Measurements from ENCODE around the gene CCSER1. TPM values are rescaled to one million over a fixed set of nuclear protein-coding genes. Genes with fewer than 3 reads are reported as not detected.

CCSER1 gene
- total and polyA plus RNA-seq, 4 donors, result 0.18 to 2.3 (median 1.2) TPM

DNA sequence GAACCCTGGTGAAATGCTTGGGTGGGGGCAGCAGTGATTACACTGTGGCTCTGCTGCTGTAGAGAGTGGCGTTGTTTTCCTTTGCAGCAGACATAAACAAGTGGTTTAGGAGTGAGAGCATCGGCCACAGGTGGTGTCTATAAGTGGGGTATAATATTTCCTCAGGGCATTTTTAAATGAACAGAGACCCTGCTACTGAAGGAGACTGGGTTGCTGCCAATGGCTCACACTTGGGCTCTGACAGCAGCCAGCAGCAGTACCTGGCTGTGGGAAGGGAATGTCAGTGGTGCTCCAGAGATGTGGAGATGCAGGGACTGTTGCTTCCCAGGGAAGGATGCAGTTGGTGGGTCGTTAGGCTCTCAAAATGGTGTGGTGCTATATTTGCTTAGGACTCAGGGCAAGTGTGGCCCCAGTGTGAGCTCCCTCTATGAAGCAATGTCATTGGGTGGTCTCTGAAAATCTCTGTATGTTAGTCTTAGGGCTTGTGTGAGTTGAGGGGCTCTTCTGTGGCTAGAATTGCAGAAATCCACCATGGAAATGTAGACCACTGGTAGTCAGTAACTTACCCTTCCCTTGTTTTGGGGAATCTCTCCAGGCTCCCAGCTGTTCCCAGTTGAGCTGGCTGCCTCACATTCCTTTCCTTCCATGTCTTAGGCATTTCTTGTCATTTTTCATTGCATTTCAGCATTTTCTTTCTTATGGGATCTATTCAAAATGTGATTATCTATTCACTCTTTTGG lies 1153.5 kb downstream of the CCSER1 start (continued):
- TF ChIP-seq, protein P1, sequence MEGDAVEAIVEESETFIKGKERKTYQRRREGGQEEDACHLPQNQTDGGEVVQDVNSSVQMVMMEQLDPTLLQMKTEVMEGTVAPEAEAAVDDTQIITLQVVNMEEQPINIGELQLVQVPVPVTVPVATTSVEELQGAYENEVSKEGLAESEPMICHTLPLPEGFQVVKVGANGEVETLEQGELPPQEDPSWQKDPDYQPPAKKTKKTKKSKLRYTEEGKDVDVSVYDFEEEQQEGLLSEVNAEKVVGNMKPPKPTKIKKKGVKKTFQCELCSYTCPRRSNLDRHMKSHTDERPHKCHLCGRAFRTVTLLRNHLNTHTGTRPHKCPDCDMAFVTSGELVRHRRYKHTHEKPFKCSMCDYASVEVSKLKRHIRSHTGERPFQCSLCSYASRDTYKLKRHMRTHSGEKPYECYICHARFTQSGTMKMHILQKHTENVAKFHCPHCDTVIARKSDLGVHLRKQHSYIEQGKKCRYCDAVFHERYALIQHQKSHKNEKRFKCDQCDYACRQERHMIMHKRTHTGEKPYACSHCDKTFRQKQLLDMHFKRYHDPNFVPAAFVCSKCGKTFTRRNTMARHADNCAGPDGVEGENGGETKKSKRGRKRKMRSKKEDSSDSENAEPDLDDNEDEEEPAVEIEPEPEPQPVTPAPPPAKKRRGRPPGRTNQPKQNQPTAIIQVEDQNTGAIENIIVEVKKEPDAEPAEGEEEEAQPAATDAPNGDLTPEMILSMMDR (IDR thresholded peaks at IDR 0.05; ENCODE audit: low read depth, low read length, missing input control), result no peak
- TF ChIP-seq JUND (IDR thresholded peaks at IDR 0.05), result no peak

DNA sequence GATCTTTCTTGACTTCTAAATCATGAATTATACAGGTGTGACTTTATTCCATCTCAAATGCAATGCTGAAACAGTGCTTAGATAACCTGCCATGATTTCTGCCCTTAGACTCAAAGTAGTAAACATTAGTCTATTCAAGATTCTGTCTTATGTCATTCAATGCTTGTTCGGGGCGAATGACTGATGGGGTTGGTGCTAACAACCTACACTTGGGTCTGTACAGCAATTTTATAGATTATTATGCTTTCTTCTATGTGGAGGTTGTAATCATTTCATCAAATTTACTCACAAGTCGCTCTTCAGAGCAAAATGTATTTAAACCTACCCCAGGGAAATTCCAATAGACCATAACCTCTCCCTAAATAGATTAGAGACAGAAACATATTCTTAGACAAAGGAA lies 1155.0 kb downstream of the CCSER1 start:
- no peak overlapping the region for H3K27ac ChIP-seq (ENCODE audit: low read depth in 1 of 2, low read length in 2 of 2)
- WGBS, result 75% methylated on average over 3 of the region's 3 CpGs
- no peak overlapping the region for H3K9ac ChIP-seq (ENCODE audit: low read depth in 1 of 2, low read length in 2 of 2)
- H3K4me1 ChIP-seq (ENCODE audit: control insufficient read depth in 4 of 4, insufficient read depth in 4 of 4, low read length in 3 of 4), result no peaks in the 10 kb centered on the region
- H3K9me3 ChIP-seq (ENCODE audit: control insufficient read depth in 4 of 4, low read length in 3 of 4), result no peaks in the 10 kb centered on the region
- TF ChIP-seq, protein P2, sequence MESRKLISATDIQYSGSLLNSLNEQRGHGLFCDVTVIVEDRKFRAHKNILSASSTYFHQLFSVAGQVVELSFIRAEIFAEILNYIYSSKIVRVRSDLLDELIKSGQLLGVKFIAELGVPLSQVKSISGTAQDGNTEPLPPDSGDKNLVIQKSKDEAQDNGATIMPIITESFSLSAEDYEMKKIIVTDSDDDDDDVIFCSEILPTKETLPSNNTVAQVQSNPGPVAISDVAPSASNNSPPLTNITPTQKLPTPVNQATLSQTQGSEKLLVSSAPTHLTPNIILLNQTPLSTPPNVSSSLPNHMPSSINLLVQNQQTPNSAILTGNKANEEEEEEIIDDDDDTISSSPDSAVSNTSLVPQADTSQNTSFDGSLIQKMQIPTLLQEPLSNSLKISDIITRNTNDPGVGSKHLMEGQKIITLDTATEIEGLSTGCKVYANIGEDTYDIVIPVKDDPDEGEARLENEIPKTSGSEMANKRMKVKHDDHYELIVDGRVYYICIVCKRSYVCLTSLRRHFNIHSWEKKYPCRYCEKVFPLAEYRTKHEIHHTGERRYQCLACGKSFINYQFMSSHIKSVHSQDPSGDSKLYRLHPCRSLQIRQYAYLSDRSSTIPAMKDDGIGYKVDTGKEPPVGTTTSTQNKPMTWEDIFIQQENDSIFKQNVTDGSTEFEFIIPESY (IDR thresholded peaks at IDR 0.05), result no peak
- no peak for TF ChIP-seq FOXA2 (IDR thresholded peaks at IDR 0.05)
- no peak for TF ChIP-seq RXRA (IDR thresholded peaks at IDR 0.05)
- TF ChIP-seq SP1 (IDR thresholded peaks at IDR 0.05), result no peak
- TF ChIP-seq RAD21 (IDR thresholded peaks at IDR 0.05), result no peak
- no peak for TF ChIP-seq JUND (IDR thresholded peaks at IDR 0.05)
- TF ChIP-seq, protein P3, sequence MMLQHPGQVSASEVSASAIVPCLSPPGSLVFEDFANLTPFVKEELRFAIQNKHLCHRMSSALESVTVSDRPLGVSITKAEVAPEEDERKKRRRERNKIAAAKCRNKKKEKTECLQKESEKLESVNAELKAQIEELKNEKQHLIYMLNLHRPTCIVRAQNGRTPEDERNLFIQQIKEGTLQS (IDR thresholded peaks at IDR 0.05), result no peak
- TF ChIP-seq HNF4A (conservative IDR thresholded peaks at IDR 0.05), result no peak
- no peak for TF ChIP-seq EGR1 (IDR thresholded peaks at IDR 0.05; ENCODE audit: low read depth in 2 of 2)
- TF ChIP-seq FOXA1 (IDR thresholded peaks at IDR 0.05), result no peak
- no peak for TF ChIP-seq HNF4G (IDR thresholded peaks at IDR 0.05)
- TF ChIP-seq, protein P4, sequence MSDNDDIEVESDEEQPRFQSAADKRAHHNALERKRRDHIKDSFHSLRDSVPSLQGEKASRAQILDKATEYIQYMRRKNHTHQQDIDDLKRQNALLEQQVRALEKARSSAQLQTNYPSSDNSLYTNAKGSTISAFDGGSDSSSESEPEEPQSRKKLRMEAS (IDR thresholded peaks at IDR 0.05), result no peak
- TF ChIP-seq, protein P1 (IDR thresholded peaks at IDR 0.05; ENCODE audit: low read depth, low read length, missing input control), result no peak
- no peak for TF ChIP-seq NR2F2 (IDR thresholded peaks at IDR 0.05)
- no peak for TF ChIP-seq YY1 (IDR thresholded peaks at IDR 0.05)
- TF ChIP-seq, protein P5, sequence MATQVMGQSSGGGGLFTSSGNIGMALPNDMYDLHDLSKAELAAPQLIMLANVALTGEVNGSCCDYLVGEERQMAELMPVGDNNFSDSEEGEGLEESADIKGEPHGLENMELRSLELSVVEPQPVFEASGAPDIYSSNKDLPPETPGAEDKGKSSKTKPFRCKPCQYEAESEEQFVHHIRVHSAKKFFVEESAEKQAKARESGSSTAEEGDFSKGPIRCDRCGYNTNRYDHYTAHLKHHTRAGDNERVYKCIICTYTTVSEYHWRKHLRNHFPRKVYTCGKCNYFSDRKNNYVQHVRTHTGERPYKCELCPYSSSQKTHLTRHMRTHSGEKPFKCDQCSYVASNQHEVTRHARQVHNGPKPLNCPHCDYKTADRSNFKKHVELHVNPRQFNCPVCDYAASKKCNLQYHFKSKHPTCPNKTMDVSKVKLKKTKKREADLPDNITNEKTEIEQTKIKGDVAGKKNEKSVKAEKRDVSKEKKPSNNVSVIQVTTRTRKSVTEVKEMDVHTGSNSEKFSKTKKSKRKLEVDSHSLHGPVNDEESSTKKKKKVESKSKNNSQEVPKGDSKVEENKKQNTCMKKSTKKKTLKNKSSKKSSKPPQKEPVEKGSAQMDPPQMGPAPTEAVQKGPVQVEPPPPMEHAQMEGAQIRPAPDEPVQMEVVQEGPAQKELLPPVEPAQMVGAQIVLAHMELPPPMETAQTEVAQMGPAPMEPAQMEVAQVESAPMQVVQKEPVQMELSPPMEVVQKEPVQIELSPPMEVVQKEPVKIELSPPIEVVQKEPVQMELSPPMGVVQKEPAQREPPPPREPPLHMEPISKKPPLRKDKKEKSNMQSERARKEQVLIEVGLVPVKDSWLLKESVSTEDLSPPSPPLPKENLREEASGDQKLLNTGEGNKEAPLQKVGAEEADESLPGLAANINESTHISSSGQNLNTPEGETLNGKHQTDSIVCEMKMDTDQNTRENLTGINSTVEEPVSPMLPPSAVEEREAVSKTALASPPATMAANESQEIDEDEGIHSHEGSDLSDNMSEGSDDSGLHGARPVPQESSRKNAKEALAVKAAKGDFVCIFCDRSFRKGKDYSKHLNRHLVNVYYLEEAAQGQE (IDR thresholded peaks at IDR 0.05), result no peak
- H3K4me3 ChIP-seq (ENCODE audit: low read depth in 1 of 3, low read length in 3 of 3), result no peak overlapping the region
- DNase-seq (ENCODE audit: low spot score), result no peak
- no peaks in the 10 kb centered on the region for H3K36me3 ChIP-seq (ENCODE audit: control insufficient read depth in 4 of 4, insufficient read depth in 3 of 4, low read depth in 1 of 4, low read length in 3 of 4)
- no peaks in the 10 kb centered on the region for H3K27me3 ChIP-seq (ENCODE audit: control insufficient read depth in 4 of 4, insufficient read depth in 4 of 4, low read length in 3 of 4)

All from liver (tissue), 9 donors.